Measurements from ENCODE around the gene AFDN. TPM values are rescaled to one million over a fixed set of nuclear protein-coding genes. Genes with fewer than 3 reads are reported as not detected.

AFDN gene
- total and polyA plus RNA-seq, 2 of the 8 experiments (the other 6 are each of a cell fraction or from before 2014, with no cell fraction given): 53.4 to 192 TPM

GRCh38 chr6:167946604-167947003 lies 119.9 kb downstream of the AFDN start:
- Histone ChIP-seq H3K4me2 (ENCODE audit: insufficient read depth in 1 of 2, low read depth in 2 of 2, low read length in 2 of 2) (no peak overlapping the region), H3K18ac (ENCODE audit: extremely low read depth, low read length) (no peak overlapping the region), H3K4me1 (replicated peaks in 1 of 4; ENCODE audit: control insufficient read depth in 3 of 4, insufficient read depth in 4 of 4, low read length in 3 of 4) (no peaks in the 10 kb centered on the region), H4K5ac (ENCODE audit: insufficient read length, low read depth, low read length) (no peak overlapping the region), H3K56ac (replicated peaks; ENCODE audit: insufficient read length, low read depth, low read length) (no peak overlapping the region), H3K23me2 (ENCODE audit: low read depth, low read length) (no peaks in the 10 kb centered on the region), H3K27ac (ENCODE audit: low read depth, low read length) (no peak overlapping the region), H2AK5ac (ENCODE audit: low read depth, low read length) (no peak overlapping the region), H3K14ac (ENCODE audit: insufficient read length) (no peak overlapping the region), H3K4ac (replicated peaks; ENCODE audit: insufficient read length, low read depth, low read length) (no peak overlapping the region), H3K79me2 (ENCODE audit: control insufficient read depth in 1 of 2, insufficient read depth in 2 of 2, low read length in 2 of 2) (no peaks in the 10 kb centered on the region), H4K91ac (replicated peaks; ENCODE audit: insufficient read length, low read length) (no peak overlapping the region), H3K9ac (replicated peaks in 1 of 4; ENCODE audit: extremely low read depth in 1 of 4, low read depth in 3 of 4, low read length in 3 of 4) (no peak overlapping the region), H2AFZ (ENCODE audit: low read length) (no peak overlapping the region), H2BK120ac (replicated peaks; ENCODE audit: low read depth, low read length) (no peak overlapping the region), H3K4me3 (ENCODE audit: extremely low read depth in 1 of 4, insufficient read depth in 2 of 4, low read depth in 3 of 4, low read length in 4 of 4) (no peak overlapping the region), H3K27me3 (replicated peaks in 1 of 4; ENCODE audit: control insufficient read depth in 3 of 4, extremely low read depth in 1 of 4, insufficient read depth in 3 of 4, low read length in 3 of 4) (no peaks in the 10 kb centered on the region), H2BK15ac (ENCODE audit: low read length) (no peak overlapping the region), H4K8ac (ENCODE audit: extremely low read depth, insufficient read depth, low read length) (no peak overlapping the region), H2BK12ac (ENCODE audit: low read depth, low read length) (no peak overlapping the region), H3K36me3 (ENCODE audit: control insufficient read depth in 2 of 4, insufficient read depth in 4 of 4, low read length in 3 of 4) (peaks cover 35 to 89% (median 68%) of the 10 kb centered on the region in 4 experiments), H3K9me3 (ENCODE audit: insufficient read depth in 2 of 2, low read depth in 1 of 2, low read length in 1 of 2) (no peaks in the 10 kb centered on the region), H2BK20ac (ENCODE audit: low read length) (no peak overlapping the region), H3K79me1 (ENCODE audit: low read depth, low read length) (no peaks in the 10 kb centered on the region), H4K20me1 (replicated peaks in 1 of 2; ENCODE audit: control insufficient read depth in 1 of 2, insufficient read depth in 2 of 2, low read length in 2 of 2) (peaks cover 0 to 2% of the 10 kb centered on the region in 2 experiments), H2BK5ac (ENCODE audit: low read depth, low read length) (no peak overlapping the region), H3K23ac (ENCODE audit: insufficient read length) (no peak overlapping the region)
- WGBS, 2 experiments (ENCODE audit: extremely low coverage in 1 of 2, insufficient coverage in 1 of 2, insufficient read length in 1 of 2, insufficient replicate concordance in 2 of 2, low coverage in 1 of 2, low lambda C conversion rate in 2 of 2, missing lambda C conversion rate in 1 of 2): 99% methylated on average over 5 of the region's 5 CpGs; no CpG with 5 or more reads in 1 of the 2 experiments
- DNase-seq (ENCODE audit: low read depth in 1 of 2, low spot score in 2 of 2) (no peak), FAIRE-seq (no peak)
- ChIA-PET CTCF (ENCODE audit: partially characterized antibody) (interaction anchor here (0.6 to 1.5 kb wide), 2 partner anchors 21 to 442 kb away, joined by 3 to 5 read pairs; no protein-coding TSS in a partner anchor), POLR2A (ENCODE audit: partially characterized antibody) (no interaction called here)
- TF ChIP-seq JUND (IDR thresholded peaks at IDR 0.05; ENCODE audit: low read length) (no peak), EGR1 (IDR thresholded peaks at IDR 0.05; ENCODE audit: borderline replicate concordance, low read depth, low read length) (no peak), TAF7 (optimal IDR thresholded peaks at IDR 0.05; ENCODE audit: borderline replicate concordance, low read depth, low read length) (no peak), EZH2 (IDR thresholded peaks at IDR 0.05; ENCODE audit: low read depth, low read length, severe bottlenecking) (no peak), KDM4A (IDR thresholded peaks at IDR 0.05; ENCODE audit: low read depth, low read length, severe bottlenecking) (no peak), CTBP2 (IDR thresholded peaks at IDR 0.05; ENCODE audit: borderline replicate concordance, insufficient read depth, insufficient read length, low read length) (no peak), BRCA1 (IDR thresholded peaks at IDR 0.05; ENCODE audit: low read depth, low read length) (no peak), FOSL1 (IDR thresholded peaks at IDR 0.05; ENCODE audit: insufficient read depth, low read depth, low read length) (no peak), CEBPB (IDR thresholded peaks at IDR 0.05; ENCODE audit: low read depth, low read length) (no peak), KDM5A (IDR thresholded peaks at IDR 0.05; ENCODE audit: low read length) (no peak)

All from H1 (cell line).